ENCODE results near the gene XRCC4. TPM values are rescaled to one million over a fixed set of nuclear protein-coding genes. Genes with fewer than 3 reads are reported as not detected.

XRCC4 gene
- polyA plus RNA-seq, 1 donor from 2014 or later = 22.9 TPM

- no peaks in the 10 kb centered on the region for H3K9me2 ChIP-seq (ENCODE audit: insufficient read depth, low read length)
- no peak overlapping the region for H3K4me3 ChIP-seq (ENCODE audit: low read length)
Observed at GRCh38 chr5:83388608-83389007, 311.3 kb downstream of the XRCC4 start.

DNA sequence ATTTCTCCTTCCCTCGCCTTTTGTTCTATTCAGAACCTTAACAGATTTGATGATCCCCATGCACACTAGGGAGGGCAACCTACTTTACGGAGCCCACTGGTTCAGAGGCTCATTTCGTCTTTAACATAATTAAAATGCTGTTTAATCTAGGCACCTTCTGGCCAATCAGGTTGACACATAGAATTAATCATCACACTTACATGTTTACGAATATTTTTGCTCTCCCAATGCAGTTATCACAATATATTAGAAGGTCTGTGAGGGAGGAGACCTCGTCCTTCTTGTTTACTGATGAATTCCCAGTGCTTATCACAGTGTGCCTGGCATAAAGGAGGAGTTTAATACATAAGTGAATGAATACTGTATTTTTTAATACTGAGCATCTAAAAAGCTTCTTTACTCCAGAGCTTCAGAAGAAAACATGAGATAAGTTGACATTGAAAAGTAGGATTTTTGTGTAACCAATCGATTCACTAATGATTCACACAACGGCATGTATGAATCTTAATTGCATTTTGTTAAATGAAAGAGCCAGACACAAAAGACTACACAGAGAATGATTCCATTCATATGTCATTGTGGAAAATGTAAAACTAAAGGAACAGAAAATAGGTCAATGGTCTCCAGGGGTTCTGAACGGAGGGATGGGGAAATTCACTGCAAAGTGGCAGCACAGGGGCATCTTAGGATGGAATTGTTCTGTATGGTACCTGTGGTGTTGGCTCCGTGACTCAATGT, 315.6 kb downstream of the XRCC4 start:
- no peak overlapping the region for H3K9ac ChIP-seq (ENCODE audit: low read length)
- no peaks in the 10 kb centered on the region for H3K9me2 ChIP-seq (ENCODE audit: insufficient read depth, low read length)
- H3K79me2 ChIP-seq (replicated peaks; ENCODE audit: insufficient read depth, low read length) = no peaks in the 10 kb centered on the region
- H3K36me3 ChIP-seq (ENCODE audit: insufficient read depth, low read length) = no peaks in the 10 kb centered on the region
- H4K20me1 ChIP-seq (ENCODE audit: insufficient read depth) = no peaks in the 10 kb centered on the region
- no peak overlapping the region for H3K4me3 ChIP-seq (ENCODE audit: low read length)
- no peaks in the 10 kb centered on the region for H3F3A ChIP-seq (ENCODE audit: insufficient read depth, low read length, poor library complexity, severe bottlenecking)
- H3K27ac ChIP-seq (ENCODE audit: low read length) = peak overlapping the region; percentile 11
- no peaks in the 10 kb centered on the region for H3K27me3 ChIP-seq (ENCODE audit: insufficient read depth, low read depth, low read length)
- H3K9me3 ChIP-seq (ENCODE audit: low read length) = no peaks in the 10 kb centered on the region
- no peak overlapping the region for H2AFZ ChIP-seq (ENCODE audit: low read depth, low read length)
- H3K4me2 ChIP-seq (ENCODE audit: low read length) = no peak overlapping the region
- no peak for TF ChIP-seq SMC3 (conservative IDR thresholded peaks at IDR 0.05; ENCODE audit: poor library complexity)
- TF ChIP-seq EZH2 (IDR thresholded peaks at IDR 0.05; ENCODE audit: borderline replicate concordance, insufficient read depth, low read length, poor library complexity, severe bottlenecking) = no peak
- TF ChIP-seq TAF1 (IDR thresholded peaks at IDR 0.05; ENCODE audit: low read depth) = no peak
- TF ChIP-seq, protein P1, sequence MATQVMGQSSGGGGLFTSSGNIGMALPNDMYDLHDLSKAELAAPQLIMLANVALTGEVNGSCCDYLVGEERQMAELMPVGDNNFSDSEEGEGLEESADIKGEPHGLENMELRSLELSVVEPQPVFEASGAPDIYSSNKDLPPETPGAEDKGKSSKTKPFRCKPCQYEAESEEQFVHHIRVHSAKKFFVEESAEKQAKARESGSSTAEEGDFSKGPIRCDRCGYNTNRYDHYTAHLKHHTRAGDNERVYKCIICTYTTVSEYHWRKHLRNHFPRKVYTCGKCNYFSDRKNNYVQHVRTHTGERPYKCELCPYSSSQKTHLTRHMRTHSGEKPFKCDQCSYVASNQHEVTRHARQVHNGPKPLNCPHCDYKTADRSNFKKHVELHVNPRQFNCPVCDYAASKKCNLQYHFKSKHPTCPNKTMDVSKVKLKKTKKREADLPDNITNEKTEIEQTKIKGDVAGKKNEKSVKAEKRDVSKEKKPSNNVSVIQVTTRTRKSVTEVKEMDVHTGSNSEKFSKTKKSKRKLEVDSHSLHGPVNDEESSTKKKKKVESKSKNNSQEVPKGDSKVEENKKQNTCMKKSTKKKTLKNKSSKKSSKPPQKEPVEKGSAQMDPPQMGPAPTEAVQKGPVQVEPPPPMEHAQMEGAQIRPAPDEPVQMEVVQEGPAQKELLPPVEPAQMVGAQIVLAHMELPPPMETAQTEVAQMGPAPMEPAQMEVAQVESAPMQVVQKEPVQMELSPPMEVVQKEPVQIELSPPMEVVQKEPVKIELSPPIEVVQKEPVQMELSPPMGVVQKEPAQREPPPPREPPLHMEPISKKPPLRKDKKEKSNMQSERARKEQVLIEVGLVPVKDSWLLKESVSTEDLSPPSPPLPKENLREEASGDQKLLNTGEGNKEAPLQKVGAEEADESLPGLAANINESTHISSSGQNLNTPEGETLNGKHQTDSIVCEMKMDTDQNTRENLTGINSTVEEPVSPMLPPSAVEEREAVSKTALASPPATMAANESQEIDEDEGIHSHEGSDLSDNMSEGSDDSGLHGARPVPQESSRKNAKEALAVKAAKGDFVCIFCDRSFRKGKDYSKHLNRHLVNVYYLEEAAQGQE (IDR thresholded peaks at IDR 0.05; ENCODE audit: borderline replicate concordance) = no peak
- TF ChIP-seq POLR2AphosphoS5 (IDR thresholded peaks at IDR 0.05) = no peak
- no peak for TF ChIP-seq RAD21 (conservative IDR thresholded peaks at IDR 0.05)
- TF ChIP-seq CTCF (IDR thresholded peaks at IDR 0.05; ENCODE audit: poor library complexity, severe bottlenecking) = no peak
- TF ChIP-seq EP300 (conservative IDR thresholded peaks at IDR 0.05; ENCODE audit: poor library complexity, severe bottlenecking) = no peak

More at GRCh38 chr5:83388608-83389007, 311.3 kb downstream of the XRCC4 start:
- Histone ChIP-seq H3K36me3 (ENCODE audit: insufficient read depth, low read length) (no peaks in the 10 kb centered on the region), H3F3A (ENCODE audit: insufficient read depth, low read length, poor library complexity, severe bottlenecking) (no peaks in the 10 kb centered on the region), H3K4me2 (ENCODE audit: low read length) (no peak overlapping the region), H4K20me1 (ENCODE audit: insufficient read depth) (no peaks in the 10 kb centered on the region), H3K9me3 (ENCODE audit: low read length) (no peaks in the 10 kb centered on the region), H3K9ac (ENCODE audit: low read length) (no peak overlapping the region), H3K27ac (ENCODE audit: low read length) (no peak overlapping the region), H3K79me2 (replicated peaks; ENCODE audit: insufficient read depth, low read length) (no peaks in the 10 kb centered on the region), H3K27me3 (ENCODE audit: insufficient read depth, low read depth, low read length) (no peaks in the 10 kb centered on the region), H2AFZ (ENCODE audit: low read depth, low read length) (no peak overlapping the region)
- TF ChIP-seq EP300 (conservative IDR thresholded peaks at IDR 0.05; ENCODE audit: poor library complexity, severe bottlenecking) = no peak
- no peak for TF ChIP-seq POLR2AphosphoS5 (IDR thresholded peaks at IDR 0.05)
- TF ChIP-seq EZH2 (IDR thresholded peaks at IDR 0.05; ENCODE audit: borderline replicate concordance, insufficient read depth, low read length, poor library complexity, severe bottlenecking) = no peak
- no peak for TF ChIP-seq MXI1 (conservative IDR thresholded peaks at IDR 0.05; ENCODE audit: poor library complexity, severe bottlenecking)
- TF ChIP-seq, protein P1 (IDR thresholded peaks at IDR 0.05; ENCODE audit: borderline replicate concordance) = no peak
- no peak for TF ChIP-seq CTCF (IDR thresholded peaks at IDR 0.05; ENCODE audit: poor library complexity, severe bottlenecking)
- TF ChIP-seq RAD21 (conservative IDR thresholded peaks at IDR 0.05) = no peak
- TF ChIP-seq TAF1 (IDR thresholded peaks at IDR 0.05; ENCODE audit: low read depth) = no peak
